Measurements from ENCODE around the gene LYPD5.
"Not testable (repeated sequence)": the region's sequence is repeated elsewhere in the genome, so short reads cannot be mapped to it uniquely, and the experiment has no call there.

Gene LYPD5

DNA sequence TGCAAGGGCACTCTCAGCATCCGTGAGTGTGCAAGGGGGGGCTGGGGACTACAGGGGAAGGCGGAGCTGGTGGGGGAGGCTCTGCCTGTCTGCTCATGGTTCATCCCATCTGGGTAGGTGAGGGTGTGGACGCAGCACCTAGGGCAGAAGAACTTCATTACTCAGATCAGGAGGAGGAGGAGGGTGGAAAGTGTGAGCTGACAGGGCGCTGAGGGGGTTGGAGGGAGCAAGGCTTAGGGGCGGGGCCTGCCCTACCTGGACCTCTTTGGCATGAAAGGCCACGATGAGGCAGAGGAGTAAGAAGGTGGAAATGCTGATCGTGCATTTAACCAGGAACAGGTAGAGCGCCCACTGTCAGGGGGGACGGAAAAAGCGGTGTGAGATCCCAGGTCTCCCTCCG, 26.0 kb downstream of the LYPD5 start:
- DNase-seq: no peak

DNA sequence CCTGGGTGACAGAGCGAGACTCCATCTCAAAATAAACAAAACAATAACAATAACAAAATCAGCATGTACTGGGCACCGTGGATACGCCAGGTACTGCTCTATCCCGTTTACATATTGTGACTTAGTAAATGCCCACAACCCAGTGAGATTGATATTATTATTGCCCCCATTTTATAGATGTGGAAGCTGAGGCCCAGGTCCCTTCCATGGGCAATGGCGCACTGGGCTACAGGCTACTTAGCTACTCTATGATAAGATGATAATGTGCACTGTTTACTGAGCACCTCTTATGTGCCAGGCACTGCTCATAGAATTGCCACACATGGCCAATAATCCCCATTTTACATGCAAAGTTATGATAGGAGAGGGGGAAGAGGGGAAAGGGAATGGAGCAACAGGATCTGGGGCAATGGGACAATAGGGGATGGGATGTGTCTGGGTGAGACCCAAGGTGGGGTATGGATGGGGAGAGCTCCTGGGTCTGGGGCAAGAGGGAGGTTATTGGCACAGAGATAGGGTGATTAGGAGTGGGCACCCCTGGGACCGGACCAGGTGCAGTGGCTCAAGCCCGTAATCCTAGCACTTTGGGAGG, 26.9 kb downstream of the LYPD5 start:
- DNase-seq: no peak

DNA sequence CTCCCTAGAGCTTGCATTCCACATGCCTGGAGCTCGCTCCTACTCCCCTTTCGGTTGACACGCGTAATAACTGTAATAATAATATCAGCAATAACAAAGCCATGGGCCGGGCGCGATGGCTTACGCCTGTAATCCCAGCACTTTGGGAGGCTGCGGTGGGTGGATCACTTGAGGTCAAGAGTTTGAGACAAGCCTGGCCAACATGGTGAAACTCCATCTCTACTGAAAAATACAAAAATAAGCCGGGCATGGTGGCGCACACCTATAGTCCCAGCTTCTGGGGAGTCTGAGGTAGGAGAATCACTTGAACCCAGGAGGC, 27.3 kb downstream of the LYPD5 start:
- not testable (repeated sequence) for DNase-seq

- no peak for DNase-seq
Measured at GRCh38 chr19:43774103-43774939, 27.9 kb downstream of the LYPD5 start.

- no peak for DNase-seq
Measured at GRCh38 chr19:43773725-43774102, 28.5 kb downstream of the LYPD5 start.

DNA sequence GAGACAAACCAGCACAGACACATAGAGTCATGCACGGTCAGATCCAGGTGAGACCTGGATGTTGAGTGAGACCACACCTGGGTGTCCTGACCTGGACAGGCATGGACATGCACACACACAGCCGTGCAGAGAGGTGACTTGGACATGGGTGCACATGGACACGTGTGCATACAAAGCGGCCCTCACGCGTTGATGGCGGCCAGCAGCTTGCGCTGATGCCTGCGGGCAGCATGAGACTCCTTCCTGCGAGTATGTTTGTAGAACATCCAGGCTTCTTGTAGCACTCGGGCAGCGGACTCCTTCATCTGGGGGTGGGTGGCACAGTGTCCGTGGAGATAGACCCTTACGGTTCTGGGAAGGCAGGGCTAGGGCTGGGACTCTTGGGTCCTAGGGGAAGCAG, 33.0 kb downstream of the LYPD5 start:
- no peak for DNase-seq

DNA sequence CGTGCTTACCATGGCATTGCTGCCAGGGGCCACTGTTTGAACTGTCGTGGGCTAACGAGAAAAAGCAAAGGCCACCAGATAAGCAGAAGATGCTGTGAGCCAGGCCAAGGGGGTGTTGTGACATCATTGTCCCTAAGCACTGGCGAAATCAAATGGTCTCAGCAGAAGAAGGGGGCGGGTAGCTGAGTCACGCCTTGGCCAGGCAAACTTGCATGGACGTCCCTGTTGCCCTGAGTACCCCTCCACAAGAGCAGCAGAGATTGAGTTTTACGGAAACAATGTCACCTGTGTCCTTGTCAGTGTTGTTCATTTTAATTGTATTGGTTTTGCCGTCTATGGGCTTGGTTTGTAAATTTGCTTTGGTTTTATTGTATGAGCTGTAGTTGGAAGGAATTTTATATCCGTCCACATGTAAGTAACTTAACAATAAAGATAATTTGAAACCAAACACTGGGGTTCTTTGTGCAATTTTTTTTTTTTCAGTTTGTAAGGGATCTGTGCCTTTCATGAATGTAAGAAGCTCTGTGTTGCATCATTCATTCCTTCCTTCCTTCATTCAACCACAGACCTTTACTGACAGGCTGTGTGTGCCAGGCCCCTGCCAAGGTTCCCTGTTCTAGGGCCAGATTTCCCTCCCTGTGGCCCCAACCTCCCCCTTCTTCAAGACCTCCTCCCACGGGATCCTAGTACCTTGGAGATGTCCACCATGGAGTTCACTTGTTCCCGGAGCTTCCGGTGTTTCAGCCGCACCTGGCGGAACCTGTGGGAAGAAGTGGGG, 33.8 kb downstream of the LYPD5 start:
- DNase-seq: no peak

GRCh38 chr19:43767818-43768217, 34.4 kb downstream of the LYPD5 start:
- no peak for DNase-seq

DNA sequence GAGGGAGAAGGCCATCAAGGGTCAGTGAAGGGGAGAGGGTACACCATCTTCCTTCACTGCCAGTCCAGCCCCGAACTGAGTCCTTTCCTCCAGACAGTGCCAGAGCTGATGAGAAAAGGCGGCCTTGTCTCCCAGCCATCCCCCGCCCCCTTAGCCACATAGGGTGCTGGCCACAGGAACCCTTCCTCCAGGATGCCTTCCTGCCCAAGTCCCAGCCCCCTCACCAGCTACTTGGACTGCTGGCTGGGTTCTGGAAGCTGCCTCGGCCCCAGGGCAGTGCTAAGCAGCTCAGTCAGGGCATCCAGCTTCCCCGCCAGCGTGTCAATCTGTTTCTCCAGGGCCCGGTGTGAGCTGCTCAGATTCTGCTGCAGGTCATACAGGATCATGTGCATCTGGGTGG, 34.9 kb downstream of the LYPD5 start:
- DNase-seq: no peak

DNA sequence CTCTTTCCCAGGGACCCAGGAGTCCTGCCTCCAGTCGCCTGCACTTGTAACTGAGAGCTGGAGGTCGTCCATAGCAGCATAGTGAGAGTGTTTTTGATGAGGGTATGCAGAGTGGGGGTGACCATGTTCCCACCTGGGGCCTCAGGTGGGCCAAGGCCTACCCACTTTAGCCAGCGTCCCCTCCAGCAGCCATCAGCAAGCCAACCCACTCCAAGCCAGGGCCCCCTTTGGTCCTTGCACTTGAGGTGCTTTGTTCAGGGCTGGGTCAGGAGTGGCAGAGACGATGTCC, 35.5 kb downstream of the LYPD5 start:
- DNase-seq: no peak

DNA sequence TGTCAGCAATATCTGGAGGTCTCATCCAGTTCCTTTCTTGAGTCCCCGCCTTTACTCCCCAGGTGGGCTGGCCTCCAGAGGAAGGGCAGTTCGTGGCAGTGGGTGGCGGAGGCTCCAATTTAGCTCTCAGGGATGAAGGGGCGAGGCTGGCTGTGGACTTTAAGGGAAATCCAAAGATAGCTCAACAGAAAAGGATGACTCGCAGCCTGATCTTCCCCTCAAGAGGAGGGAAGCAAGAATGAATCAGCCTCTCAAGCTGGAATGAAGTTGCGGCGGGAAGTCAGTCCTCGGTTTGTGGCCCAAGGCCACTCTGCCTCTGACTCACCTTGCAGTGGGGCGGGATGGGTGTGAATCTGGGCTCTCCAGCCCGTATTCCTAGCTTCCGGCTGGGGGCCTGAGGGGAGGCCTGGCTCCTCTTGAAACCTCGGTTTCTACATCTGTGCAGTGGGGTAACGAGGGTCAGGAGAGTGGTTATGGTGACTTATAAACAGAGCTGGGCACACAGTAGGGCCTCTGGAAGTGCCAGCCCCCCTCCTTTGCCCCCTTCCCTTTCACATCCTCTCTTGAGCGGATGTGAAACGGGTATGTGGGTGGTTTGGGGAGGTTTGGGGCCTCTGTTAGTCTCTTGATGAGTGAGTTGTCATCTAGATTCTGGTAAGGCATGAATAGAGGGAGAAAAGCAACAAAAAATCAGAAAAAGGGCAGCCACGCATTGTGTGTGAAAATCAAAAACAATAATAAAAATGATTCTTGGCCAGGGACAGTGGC, 37.0 kb downstream of the LYPD5 start:
- no peak for DNase-seq

- DNase-seq: not testable (repeated sequence)
Measured at GRCh38 chr19:43764684-43765083, 37.6 kb downstream of the LYPD5 start.

DNA sequence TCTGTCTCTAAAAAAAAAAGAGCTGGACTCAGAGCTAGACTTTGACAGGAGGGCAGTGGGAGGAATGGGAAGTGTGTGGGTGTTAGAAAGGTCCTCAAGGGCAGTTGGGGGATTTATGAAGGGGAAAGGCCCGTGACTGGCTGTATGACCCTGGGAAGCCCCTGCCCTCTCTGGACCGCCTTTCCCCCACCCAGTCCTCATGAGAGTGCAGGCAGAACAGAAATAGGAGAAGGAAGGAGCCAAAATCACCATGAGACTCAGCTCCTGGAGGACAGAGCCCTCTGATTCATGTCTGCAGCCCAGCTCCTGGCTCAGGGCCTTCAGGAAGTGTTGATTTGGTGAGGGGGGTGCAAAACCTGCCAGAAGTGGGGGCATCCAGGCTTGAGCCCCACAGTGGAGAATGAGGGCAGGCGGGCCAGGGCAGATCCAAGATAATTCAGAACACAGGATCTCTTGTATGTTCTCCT, 38.7 kb downstream of the LYPD5 start:
- DNase-seq: no peak

DNA sequence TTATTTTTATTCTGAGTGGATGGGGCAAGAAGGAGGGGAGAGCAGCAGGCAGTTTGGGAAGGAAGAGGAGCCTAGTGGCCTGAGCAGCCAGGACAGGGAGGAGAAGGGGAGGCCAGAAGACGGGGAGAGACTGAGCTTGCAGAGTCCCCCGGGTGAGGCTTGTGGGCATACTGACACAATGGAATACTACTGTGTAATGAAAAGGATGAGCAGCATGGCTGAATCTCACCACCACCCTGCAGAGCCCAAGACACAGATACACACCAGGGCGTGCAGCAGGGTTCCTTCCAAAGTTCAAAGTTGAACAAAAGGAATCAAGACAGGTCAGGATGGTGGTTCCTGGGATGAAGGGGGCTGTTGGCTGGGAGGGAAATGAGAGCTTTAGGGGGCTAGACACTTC, 39.4 kb downstream of the LYPD5 start:
- no peak for DNase-seq

- DNase-seq: no peak
Measured at GRCh38 chr19:43760941-43761340, 41.3 kb downstream of the LYPD5 start.

GRCh38 chr19:43759515-43759914, 42.7 kb downstream of the LYPD5 start:
- DNase-seq: no peak

DNA sequence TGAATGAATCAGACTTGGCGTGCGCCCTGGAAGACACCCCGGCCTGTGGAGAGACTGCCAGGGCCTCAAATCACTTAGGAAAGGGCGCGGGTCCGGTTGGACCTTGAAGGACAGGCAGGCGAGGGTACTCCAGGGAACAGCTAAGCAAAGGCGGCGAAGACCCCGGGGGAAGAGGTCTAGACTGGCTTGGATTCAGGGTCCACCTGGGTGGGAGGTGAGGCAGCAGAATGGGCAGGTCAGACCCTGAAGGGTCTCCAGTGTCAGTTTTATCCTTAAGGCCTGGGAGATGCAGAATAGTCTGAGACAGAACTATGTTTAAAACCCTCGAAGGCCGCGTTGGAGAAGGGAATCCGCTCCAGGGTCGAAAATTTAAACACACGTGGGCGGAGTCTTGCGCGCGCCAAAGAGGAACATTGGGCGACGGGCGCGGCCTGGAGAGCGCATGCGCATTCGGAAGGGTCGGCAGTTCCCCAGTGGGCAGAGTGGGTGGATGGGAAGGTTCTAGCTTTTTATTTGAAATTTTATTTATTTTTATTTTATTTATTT, 46.9 kb downstream of the LYPD5 start:
- DNase-seq: peak; percentile 73

- DNase-seq: peak; percentile 97
Measured at GRCh38 chr19:43754503-43755255, 47.6 kb downstream of the LYPD5 start, which contains the start of gene SMG9. SMG9 (minus strand) TSS chr19:43754962; CDS start chr19:43750741, 4,221 bp downstream.

DNA sequence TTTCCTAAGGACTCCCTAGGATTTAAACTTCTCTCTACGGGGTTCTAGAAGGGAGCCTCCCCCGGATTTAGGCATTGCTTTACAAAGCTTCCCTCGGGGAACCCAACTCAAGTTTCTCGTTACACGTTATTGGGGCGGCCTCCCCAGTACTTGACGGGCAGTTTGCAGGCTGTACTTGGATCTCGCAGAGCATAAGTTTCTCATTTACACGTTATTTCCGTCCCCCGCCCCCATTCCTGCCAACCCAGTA, 48.1 kb downstream of the LYPD5 start:
- DNase-seq: no peak

GRCh38 chr19:43752287-43752875, 49.9 kb downstream of the LYPD5 start:
- no peak for DNase-seq

GRCh38 chr19:43751466-43752220, 50.6 kb downstream of the LYPD5 start:
- DNase-seq: no peak
